ENCODE results near the gene PASD1. TPM values are rescaled to one million over a fixed set of nuclear protein-coding genes. Genes with fewer than 3 reads are reported as not detected.

Gene PASD1
- total RNA-seq, 4 donors from 2014 or later = not detected

GRCh38 chrX:151701071-151701470, 137.6 kb downstream of the PASD1 start:
- TF ChIP-seq CTCF (IDR thresholded peaks at IDR 0.05; ENCODE audit: low read depth) = no peak

GRCh38 chrX:151701531-151701930, 138.1 kb downstream of the PASD1 start:
- no peak for TF ChIP-seq CTCF (IDR thresholded peaks at IDR 0.05; ENCODE audit: low read depth)

GRCh38 chrX:151702026-151702714, 138.7 kb downstream of the PASD1 start:
- TF ChIP-seq CTCF (IDR thresholded peaks at IDR 0.05; ENCODE audit: low read depth) = no peak

GRCh38 chrX:151702741-151703340, 139.4 kb downstream of the PASD1 start:
- no peak for TF ChIP-seq CTCF (IDR thresholded peaks at IDR 0.05; ENCODE audit: low read depth)

- no peak for TF ChIP-seq CTCF (IDR thresholded peaks at IDR 0.05; ENCODE audit: low read depth)
Observed at GRCh38 chrX:151703487-151703886, 140.0 kb downstream of the PASD1 start.

GRCh38 chrX:151704041-151704663, 140.7 kb downstream of the PASD1 start:
- TF ChIP-seq CTCF (IDR thresholded peaks at IDR 0.05; ENCODE audit: low read depth) = no peak

- TF ChIP-seq CTCF (IDR thresholded peaks at IDR 0.05; ENCODE audit: low read depth) = no peak
Observed at GRCh38 chrX:151708821-151709220, 145.3 kb downstream of the PASD1 start.
